ENCODE data around the gene OTUB2.

DNA sequence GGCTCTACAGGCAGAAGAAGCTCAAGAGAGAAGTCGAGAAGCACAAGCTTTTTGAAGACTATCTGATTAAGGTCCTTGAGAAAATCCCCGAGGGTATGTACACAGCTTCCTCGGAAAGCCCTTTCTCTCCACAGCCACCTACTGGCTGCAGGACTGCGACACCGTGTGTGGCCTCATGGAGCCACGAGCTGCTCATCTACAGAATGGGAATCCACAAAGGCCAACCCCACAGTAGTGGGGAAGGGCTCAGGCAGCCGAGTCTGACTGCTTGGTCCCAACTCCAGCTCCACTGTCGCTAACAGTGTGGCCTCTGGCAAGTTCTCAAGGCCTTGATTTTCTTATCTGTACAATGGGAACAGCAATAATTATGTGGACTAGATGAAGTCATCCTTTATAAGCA lies 26.6 kb upstream of the OTUB2 start:
- TF ChIP-seq POLR2AphosphoS5 (IDR thresholded peaks at IDR 0.05) (no peak), POLR2A (IDR thresholded peaks at IDR 0.05; ENCODE audit: low read depth) (no peak), EP300 (IDR thresholded peaks at IDR 0.05) (no peak)
- TF ChIP-seq, protein P1, sequence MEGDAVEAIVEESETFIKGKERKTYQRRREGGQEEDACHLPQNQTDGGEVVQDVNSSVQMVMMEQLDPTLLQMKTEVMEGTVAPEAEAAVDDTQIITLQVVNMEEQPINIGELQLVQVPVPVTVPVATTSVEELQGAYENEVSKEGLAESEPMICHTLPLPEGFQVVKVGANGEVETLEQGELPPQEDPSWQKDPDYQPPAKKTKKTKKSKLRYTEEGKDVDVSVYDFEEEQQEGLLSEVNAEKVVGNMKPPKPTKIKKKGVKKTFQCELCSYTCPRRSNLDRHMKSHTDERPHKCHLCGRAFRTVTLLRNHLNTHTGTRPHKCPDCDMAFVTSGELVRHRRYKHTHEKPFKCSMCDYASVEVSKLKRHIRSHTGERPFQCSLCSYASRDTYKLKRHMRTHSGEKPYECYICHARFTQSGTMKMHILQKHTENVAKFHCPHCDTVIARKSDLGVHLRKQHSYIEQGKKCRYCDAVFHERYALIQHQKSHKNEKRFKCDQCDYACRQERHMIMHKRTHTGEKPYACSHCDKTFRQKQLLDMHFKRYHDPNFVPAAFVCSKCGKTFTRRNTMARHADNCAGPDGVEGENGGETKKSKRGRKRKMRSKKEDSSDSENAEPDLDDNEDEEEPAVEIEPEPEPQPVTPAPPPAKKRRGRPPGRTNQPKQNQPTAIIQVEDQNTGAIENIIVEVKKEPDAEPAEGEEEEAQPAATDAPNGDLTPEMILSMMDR (IDR thresholded peaks at IDR 0.05): no peak
